Stomach (tissue), 9 donors: Measurements from ENCODE around the gene CCDC178. TPM values are rescaled to one million over a fixed set of nuclear protein-coding genes. Genes with fewer than 3 reads are reported as not detected.

ENCODE experiments used
- DNase-seq, 2 donors: peaks; one replicate each; pipeline versions ENCODE4 v3.0.0 to v3.0.0-alpha.2; 2013 to 2019
- H3K27ac ChIP-seq, 5 donors: fragments of 200-600 bp in 4 of 5; sonication (generic) in 4 of 5; one replicate each; pipeline ENCODE4 v1.5.1; 2013 to 2019; ENCODE audit warnings: mild to moderate bottlenecking in 1 of 5, moderate library complexity in 1 of 5
- H3K27me3 ChIP-seq, 3 donors: fragments of 200-600 bp; sonication (generic); one replicate each; pipeline ENCODE4 v1.5.1; 2017 to 2019; ENCODE audit warnings: mixed run types in 1 of 3
- H3K36me3 ChIP-seq, 4 donors: fragments of 200-600 bp; sonication (generic); 1 replicate in 3 of 4; 2 replicates in 1 of 4; pipeline ENCODE4 v1.5.1; 2016 to 2019
- H3K4me1 ChIP-seq, 4 donors: fragments of 200-600 bp; sonication (generic); one replicate each; pipeline ENCODE4 v1.5.1; 2016 to 2019
- H3K4me3 ChIP-seq, 4 donors: fragments of 200-600 bp; sonication (generic) in 3 of 4; one replicate each; pipeline ENCODE4 v1.5.1; 2016 to 2019; ENCODE audit warnings: mild to moderate bottlenecking in 1 of 4
- H3K9me3 ChIP-seq, 4 donors: fragments of 200-600 bp; sonication (generic); one replicate each; pipeline ENCODE4 v1.5.1; 2016 to 2019
- EP300 ChIP-seq: sonication (generic); formaldehyde crosslinking; IDR thresholded peaks from one replicate; pipeline ENCODE4 v1.6.1; 2017; ENCODE audit warnings: antibody characterized with exemption
- POLR2A ChIP-seq, 4 donors: fragments of 450-650 bp; IDR thresholded peaks; one replicate each; pipeline ENCODE4 v1.6.1; 2016; ENCODE audit warnings: antibody characterized with exemption in 4 of 4, control low read depth in 2 of 4, mild to moderate bottlenecking in 1 of 4, moderate library complexity in 1 of 4
- POLR2AphosphoS5 ChIP-seq, 3 donors: sonication (generic); formaldehyde crosslinking; IDR thresholded peaks; one replicate each; pipeline ENCODE4 v1.6.1; 2016; ENCODE audit warnings: antibody characterized with exemption in 3 of 3
- WGBS, 5 donors: extraction: QIAGEN DNeasy Blood & Tissue Kit in 3 of 5; methylation state at CpG; one replicate each; pipeline versions ENCODE4 v1.1.5 to v1.1.7; 2013 to 2018; 5-methylcytosine and 5-hydroxymethylcytosine counted together
- intact Hi-C: fragments of 100-400 bp; cut with DNase I; formaldehyde crosslinking; loops from one replicate; pipeline ENCODE4 v1.15.1; 2023; ENCODE audit warnings: low total_unique reads
- polyA plus RNA-seq, 3 donors: library from polyadenylated mRNA; stranded (reverse); fragments of 200-250 nt; gene quantifications; one replicate each; pipeline ENCODE4 v1.2.3, GENCODE V29; 2013
- total RNA-seq, 5 donors: library from RNA; depleted of rRNA; stranded (reverse); fragments of >200 nt; gene quantifications; one replicate each; pipeline versions ENCODE4 v1.1.0 to v1.2.3, GENCODE V29; 2014 to 2016
- TF ChIP-seq, protein P1 (sequence below), 7 experiments: fragments of 450-650 bp in 4 of 7; fragments of 200-600 bp in 3 of 7; sonication (generic) in 3 of 7; IDR thresholded peaks; one replicate each; pipeline ENCODE4 v1.5.1; 2016 to 2019; ENCODE audit warnings: antibody characterized with exemption in 7 of 7, control low read depth in 2 of 7, mild to moderate bottlenecking in 1 of 7
- donor health status: healthy with polysubstance abuse.
- donor health status: Bipolar disorder and iron deficiency.
- donor health status: healthy.

CCDC178 gene
- total and polyA plus RNA-seq, 8 donors = 0.38 to 24.5 (median 1.8) TPM; not detected in 4

DNA sequence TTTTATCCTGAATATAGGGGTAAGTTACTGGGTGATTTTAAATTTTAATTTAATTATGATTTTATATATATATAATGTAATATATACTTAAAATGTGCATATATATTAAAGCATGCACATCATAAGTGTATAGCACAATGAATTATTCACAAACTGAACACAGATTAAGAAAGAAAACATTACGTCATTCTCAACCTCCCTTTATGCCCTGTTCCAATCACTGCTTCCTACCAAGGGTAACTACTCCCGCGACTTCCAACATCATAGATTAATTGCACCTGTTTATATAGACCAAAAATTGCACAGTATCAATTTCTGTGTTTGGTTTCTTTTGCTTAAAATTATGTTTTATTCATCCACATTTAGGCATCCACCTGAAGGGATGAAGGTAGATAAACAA is 366.4 kb downstream of the CCDC178 start:
- Histone ChIP-seq H3K36me3 (no peaks in the 10 kb centered on the region), H3K27ac (no peak overlapping the region), H3K9me3 (no peaks in the 10 kb centered on the region), H3K4me1 (no peaks in the 10 kb centered on the region), H3K27me3 (no peaks in the 10 kb centered on the region), H3K4me3 (no peak overlapping the region)
- 89 to 93% (median 93%) methylated on average over 3 of the region's 3 CpGs for WGBS, 5 donors
- intact Hi-C loops = no loop called here
- no peak for DNase-seq
- TF ChIP-seq EP300 (no peak), POLR2AphosphoS5 (IDR thresholded peaks at IDR 0.05) (no peak), POLR2A (IDR thresholded peaks at IDR 0.05) (no peak)
- TF ChIP-seq, protein P1, sequence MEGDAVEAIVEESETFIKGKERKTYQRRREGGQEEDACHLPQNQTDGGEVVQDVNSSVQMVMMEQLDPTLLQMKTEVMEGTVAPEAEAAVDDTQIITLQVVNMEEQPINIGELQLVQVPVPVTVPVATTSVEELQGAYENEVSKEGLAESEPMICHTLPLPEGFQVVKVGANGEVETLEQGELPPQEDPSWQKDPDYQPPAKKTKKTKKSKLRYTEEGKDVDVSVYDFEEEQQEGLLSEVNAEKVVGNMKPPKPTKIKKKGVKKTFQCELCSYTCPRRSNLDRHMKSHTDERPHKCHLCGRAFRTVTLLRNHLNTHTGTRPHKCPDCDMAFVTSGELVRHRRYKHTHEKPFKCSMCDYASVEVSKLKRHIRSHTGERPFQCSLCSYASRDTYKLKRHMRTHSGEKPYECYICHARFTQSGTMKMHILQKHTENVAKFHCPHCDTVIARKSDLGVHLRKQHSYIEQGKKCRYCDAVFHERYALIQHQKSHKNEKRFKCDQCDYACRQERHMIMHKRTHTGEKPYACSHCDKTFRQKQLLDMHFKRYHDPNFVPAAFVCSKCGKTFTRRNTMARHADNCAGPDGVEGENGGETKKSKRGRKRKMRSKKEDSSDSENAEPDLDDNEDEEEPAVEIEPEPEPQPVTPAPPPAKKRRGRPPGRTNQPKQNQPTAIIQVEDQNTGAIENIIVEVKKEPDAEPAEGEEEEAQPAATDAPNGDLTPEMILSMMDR (IDR thresholded peaks at IDR 0.05) = no peak

DNA sequence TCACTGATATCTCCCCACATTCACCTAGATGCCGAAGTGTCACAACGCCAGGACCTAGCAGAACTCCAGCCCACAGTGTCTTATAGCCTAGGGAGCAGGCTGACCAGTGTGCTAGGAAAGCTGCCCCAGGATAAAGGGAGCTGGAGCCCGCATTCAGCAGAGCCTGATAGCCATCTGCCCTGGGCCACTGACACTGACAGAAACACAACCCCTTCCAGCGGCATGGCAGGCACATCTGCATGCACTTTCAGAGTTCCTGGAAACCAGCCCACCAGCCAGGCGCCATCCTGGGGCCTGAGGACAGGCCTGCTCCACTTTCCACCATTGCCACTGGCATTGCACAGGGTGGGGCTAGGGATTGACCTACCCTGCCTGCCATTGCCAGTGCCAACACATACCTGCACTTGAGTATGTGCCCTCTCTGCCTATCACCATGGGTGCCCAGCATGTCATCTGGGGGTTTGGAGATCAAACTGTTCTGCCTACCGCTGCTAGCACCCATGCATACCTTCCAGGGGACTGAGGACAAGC is 377.6 kb downstream of the CCDC178 start:
- H3K36me3 ChIP-seq = no peaks in the 10 kb centered on the region
- WGBS, 5 donors = 90 to 100% (median 92%) methylated on average over 3 to 6 of the region's 6 CpGs
- no peaks in the 10 kb centered on the region for H3K27me3 ChIP-seq
- TF ChIP-seq, protein P1 (IDR thresholded peaks at IDR 0.05) = no peak
- TF ChIP-seq EP300 (no peak), POLR2AphosphoS5 (IDR thresholded peaks at IDR 0.05) (no peak)
- no peak for DNase-seq
- H3K9me3 ChIP-seq = peaks cover 0 to 9% (median 0%) of the 10 kb centered on the region in 4 donors
- H3K4me1 ChIP-seq = no peaks in the 10 kb centered on the region
- intact Hi-C loops = no loop called here
- no peak overlapping the region for H3K27ac ChIP-seq
- no peak overlapping the region for H3K4me3 ChIP-seq

DNA sequence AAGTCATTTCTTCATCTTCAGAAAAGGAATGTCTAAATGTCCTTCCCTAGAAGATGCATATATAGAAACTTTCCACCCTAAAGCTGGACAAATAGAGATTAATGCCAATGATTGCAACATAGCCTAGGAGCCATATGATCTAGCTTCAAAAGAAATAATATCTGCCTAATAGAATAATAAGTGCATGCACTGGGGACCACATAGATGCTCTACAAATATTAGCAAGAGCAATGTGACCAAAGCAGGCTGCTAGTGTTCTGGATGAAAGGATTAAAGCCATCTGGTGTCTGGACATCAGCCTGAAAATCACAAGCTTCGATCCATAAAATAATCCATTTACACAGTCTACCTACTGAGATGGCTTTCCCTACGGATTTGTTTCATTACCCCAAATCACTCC is 387.6 kb downstream of the CCDC178 start:
- H3K27ac ChIP-seq = no peak overlapping the region
- no peak for TF ChIP-seq EP300
- TF ChIP-seq, protein P1 (IDR thresholded peaks at IDR 0.05) = no peak
- no peak for TF ChIP-seq POLR2AphosphoS5 (IDR thresholded peaks at IDR 0.05)
- no peak for TF ChIP-seq POLR2A (IDR thresholded peaks at IDR 0.05)
- no peaks in the 10 kb centered on the region for H3K27me3 ChIP-seq
- H3K36me3 ChIP-seq = no peaks in the 10 kb centered on the region
- H3K4me3 ChIP-seq = no peak overlapping the region
- H3K4me1 ChIP-seq = no peaks in the 10 kb centered on the region
- no peak for DNase-seq
- no peaks in the 10 kb centered on the region for H3K9me3 ChIP-seq
- 62 to 77% (median 67%) methylated on average over 2 of the region's 2 CpGs for WGBS, 5 donors
- intact Hi-C loops = no loop called here

DNA sequence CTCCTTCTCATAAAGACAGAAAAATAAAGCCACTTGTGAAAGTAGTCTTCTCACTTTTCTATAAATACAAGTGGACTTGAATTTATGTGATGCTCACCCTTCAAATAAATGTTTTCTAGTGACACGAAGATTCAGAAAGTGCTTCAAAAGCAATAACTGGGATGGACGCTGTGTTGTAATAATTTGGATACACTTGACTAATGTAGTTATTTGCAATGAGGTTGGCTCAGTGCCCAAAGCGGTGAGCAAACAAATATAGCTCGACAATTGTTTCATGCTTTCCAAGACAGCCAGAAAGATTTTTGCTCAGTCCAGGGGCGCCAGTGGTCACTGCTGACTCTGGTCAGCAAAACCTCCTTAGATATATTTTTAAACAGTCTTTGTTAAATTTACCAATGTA is 389.1 kb downstream of the CCDC178 start:
- intact Hi-C loops = no loop called here
- no peak overlapping the region for H3K4me3 ChIP-seq
- TF ChIP-seq EP300 = no peak
- TF ChIP-seq POLR2AphosphoS5 (IDR thresholded peaks at IDR 0.05) = no peak
- TF ChIP-seq, protein P1 (IDR thresholded peaks at IDR 0.05) = no peak
- TF ChIP-seq POLR2A (IDR thresholded peaks at IDR 0.05) = no peak
- H3K27me3 ChIP-seq = no peaks in the 10 kb centered on the region
- H3K27ac ChIP-seq = no peak overlapping the region
- H3K9me3 ChIP-seq = no peaks in the 10 kb centered on the region
- no peaks in the 10 kb centered on the region for H3K36me3 ChIP-seq
- WGBS, 5 donors = 14 to 27% (median 23%) methylated on average over 5 of the region's 5 CpGs
- H3K4me1 ChIP-seq = no peaks in the 10 kb centered on the region
- DNase-seq = peak; percentile 59 to 72
